K562 (cell line): ENCODE results near the gene GBA2. TPM values are rescaled to one million over a fixed set of nuclear protein-coding genes. Genes with fewer than 3 reads are reported as not detected.
A peak's percentile ranks its signal among the peaks of the same experiment; 100 is the strongest.

Source experiments
- BRD4 ChIP-seq: fragments of 200-600 bp; sonication (generic); IDR thresholded peaks from 2 replicates; pipeline ENCODE4 v1.6.1; 2017; ENCODE audit warnings: inconsistent platforms
- DMBX1 ChIP-seq: fragments of 250-450 bp; sonication (Bioruptor Pico); IDR thresholded peaks from 2 replicates; pipeline ENCODE4 v1.8.0; 2022; ENCODE audit warnings: inconsistent platforms, mild to moderate bottlenecking, moderate library complexity, borderline replicate concordance
- FOXJ2 ChIP-seq: fragments of 200-800 bp; sonication (Bioruptor generic); IDR thresholded peaks from 2 replicates; pipeline ENCODE4 v1.6.1; 2016; ENCODE audit warnings: missing genetic modification characterization, missing compliant biosample characterization
- FOXK2 ChIP-seq, 2 experiments: fragments of 450-650 bp; IDR thresholded peaks in 1 of 2; conservative IDR thresholded peaks in 1 of 2; 2 replicates each; pipeline ENCODE4 v1.6.1; 2016; ENCODE audit warnings: low read depth in 2 of 2, mild to moderate bottlenecking in 1 of 2
- GABPA ChIP-seq: fragments of 200-800 bp; sonication (Bioruptor generic); conservative IDR thresholded peaks from 2 replicates; pipeline ENCODE4 v1.6.1; 2016; ENCODE audit warnings: low read depth, missing genetic modification characterization, missing compliant biosample characterization
- HDAC1 ChIP-seq, 2 experiments: fragments of 450-650 bp; IDR thresholded peaks; 2 replicates each; pipeline ENCODE4 v1.6.1; 2016 to 2017; ENCODE audit warnings: inconsistent platforms in 1 of 2, mild to moderate bottlenecking in 1 of 2, moderate library complexity in 1 of 2
- KDM2B ChIP-seq: fragments of 250-450 bp; sonication (Bioruptor Pico); IDR thresholded peaks from 2 replicates; pipeline ENCODE4 v1.8.0; 2021; ENCODE audit warnings: mild to moderate bottlenecking, moderate library complexity
- L3MBTL2 ChIP-seq: fragments of 450-650 bp; IDR thresholded peaks from 2 replicates; pipeline ENCODE4 v1.6.1; 2016; ENCODE audit warnings: mild to moderate bottlenecking, moderate library complexity
- PCBP2 ChIP-seq: fragments of 200-400 bp; formaldehyde crosslinking; IDR thresholded peaks from 2 replicates; pipeline ENCODE4 v1.6.1; 2018; ENCODE audit warnings: low read length, low read depth, mild to moderate bottlenecking, moderate library complexity; ENCODE audit not compliant: poor library complexity, severe bottlenecking
- PHF8 ChIP-seq: fragments of 200-600 bp; sonication (generic); IDR thresholded peaks from 2 replicates; pipeline ENCODE4 v1.6.1; 2012; ENCODE audit warnings: mixed run types, mild to moderate bottlenecking, inconsistent platforms, low read length, moderate library complexity, borderline replicate concordance
- RBFOX2 ChIP-seq: fragments of 200-400 bp; formaldehyde crosslinking; IDR thresholded peaks from 2 replicates; pipeline ENCODE4 v1.6.1; 2017; ENCODE audit warnings: low read depth, mild to moderate bottlenecking, low read length, moderate library complexity
- SIN3A ChIP-seq, 2 experiments: fragments of 150-350 bp in 1 of 2; IDR thresholded peaks; 2 replicates each; pipeline ENCODE4 v1.6.1; 2011 to 2016; ENCODE audit warnings: borderline replicate concordance in 2 of 2, low read depth in 2 of 2, low read length in 2 of 2, mild to moderate bottlenecking in 2 of 2, moderate library complexity in 2 of 2; ENCODE audit not compliant: control insufficient read depth in 1 of 2
- SRF ChIP-seq, 2 experiments: fragments of 250-450, 450-650 bp in 1 of 2; sonication (Bioruptor Pico) in 1 of 2; sonication (generic) in 1 of 2; formaldehyde crosslinking; IDR thresholded peaks; 2 replicates each; pipeline versions ENCODE4 v1.5.0 to v1.5.1; 2020 to 2022; ENCODE audit warnings: mild to moderate bottlenecking in 1 of 2, missing genetic modification reagents in 1 of 2
- U2AF2 ChIP-seq: fragments of 200-400 bp; formaldehyde crosslinking; optimal IDR thresholded peaks from 2 replicates; pipeline ENCODE3; 2017; ENCODE audit warnings: low read depth, mild to moderate bottlenecking, low read length
- WHSC1 ChIP-seq: IDR thresholded peaks from one replicate; pipeline ENCODE4 v1.6.1; 2012; ENCODE audit warnings: low read length, control low read depth, inconsistent platforms
- ZKSCAN3 ChIP-seq: fragments of 250-450 bp; sonication (Bioruptor Pico); IDR thresholded peaks from 2 replicates; pipeline ENCODE4 v1.4.0; 2020
- polyA plus RNA-seq, 8 experiments: library from polyadenylated mRNA; depleted of rRNA in 4 of 8; stranded (reverse) in 5 of 8; unstranded in 3 of 8; fragments of >200 nt; fragmentation: Nextera tagmentation in 2 of 8; fragmentation: Illumina TruSeq in 1 of 8; extraction: Ambion mirVana in 2 of 8; extraction: Trizol in 1 of 8; gene quantifications; 2 replicates each; pipeline versions ENCODE4 v1.2.1 to v1.2.3, GENCODE V29; 2011 to 2014; ENCODE audit warnings: inconsistent platforms in 1 of 8, missing spikeins in 1 of 8
- total RNA-seq, 7 experiments: library from RNA; depleted of rRNA in 6 of 7; stranded (reverse); fragments of >200 nt in 6 of 7; fragmentation: Illumina TruSeq in 2 of 7; extraction: Trizol in 2 of 7; gene quantifications; 2 replicates each; pipeline versions ENCODE4 v1.2.1 to v1.2.3, GENCODE V29; 2011 to 2021; ENCODE audit warnings: low replicate concordance in 1 of 7
- TF ChIP-seq, protein P1 (sequence below): IDR thresholded peaks from 3 replicates; pipeline ENCODE4 v1.6.1; 2011; ENCODE audit warnings: borderline replicate concordance, mild to moderate bottlenecking, moderate library complexity; ENCODE audit not compliant: insufficient read length; ENCODE audit errors: extremely low read depth
- TF ChIP-seq, protein P2 (sequence below): conservative IDR thresholded peaks from 2 replicates; pipeline ENCODE4 v1.6.1; 2011; ENCODE audit warnings: low read depth, mild to moderate bottlenecking, low read length; ENCODE audit not compliant: control insufficient read depth
- TF ChIP-seq, protein P3 (sequence below): fragments of 450-650 bp; IDR thresholded peaks from 2 replicates; pipeline ENCODE4 v1.6.1; 2018; ENCODE audit warnings: mild to moderate bottlenecking, low read depth; ENCODE audit not compliant: partially characterized antibody
- TF ChIP-seq, protein P4 (sequence below): sonication (generic); formaldehyde crosslinking; IDR thresholded peaks from 2 replicates; pipeline ENCODE4 v1.5.0; 2020; ENCODE audit warnings: missing genetic modification reagents

GBA2 gene
- total and polyA plus RNA-seq, 9 of the 15 experiments (the other 6 are each of a cell fraction or from before 2014, with no cell fraction given), result 14.1 to 60.4 (median 32.1) TPM

DNA sequence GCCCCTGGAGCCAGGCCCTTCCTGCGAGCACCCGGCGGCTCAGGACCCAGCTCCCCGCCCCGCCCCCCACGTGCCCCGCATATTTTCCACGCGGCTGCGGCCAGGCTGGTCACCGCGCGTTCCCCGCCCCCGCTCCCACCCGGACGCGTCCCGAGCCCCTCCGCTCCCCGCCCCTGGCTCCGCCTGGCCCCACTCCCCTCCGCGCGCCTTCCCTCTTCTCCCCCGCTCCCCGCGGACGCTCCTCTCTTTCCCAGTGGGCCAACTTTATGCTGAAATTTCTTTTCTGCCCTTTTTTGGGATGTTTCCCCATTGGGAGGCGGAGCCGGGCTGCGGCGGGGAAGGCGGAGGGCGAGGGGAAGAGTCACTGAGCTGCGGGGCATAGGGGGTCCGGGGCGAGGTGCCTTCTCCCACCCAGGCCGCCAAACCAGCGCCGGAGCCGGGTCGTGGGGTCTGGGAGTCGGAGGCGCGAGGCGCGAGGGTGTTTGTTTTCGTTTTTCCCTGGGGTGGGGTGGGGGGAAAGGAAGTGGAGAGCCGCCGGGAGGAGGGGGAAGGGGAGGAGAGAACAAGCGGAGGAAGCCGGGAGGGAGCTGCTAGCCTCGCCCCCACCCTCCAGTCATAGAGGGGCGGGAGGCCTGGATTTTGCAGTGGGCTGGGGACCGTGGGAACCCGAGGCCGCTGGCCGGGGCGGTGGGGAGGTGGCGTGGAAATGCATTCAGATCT lies 58.3 kb downstream of the GBA2 start (continued):
- TF ChIP-seq, protein P1, sequence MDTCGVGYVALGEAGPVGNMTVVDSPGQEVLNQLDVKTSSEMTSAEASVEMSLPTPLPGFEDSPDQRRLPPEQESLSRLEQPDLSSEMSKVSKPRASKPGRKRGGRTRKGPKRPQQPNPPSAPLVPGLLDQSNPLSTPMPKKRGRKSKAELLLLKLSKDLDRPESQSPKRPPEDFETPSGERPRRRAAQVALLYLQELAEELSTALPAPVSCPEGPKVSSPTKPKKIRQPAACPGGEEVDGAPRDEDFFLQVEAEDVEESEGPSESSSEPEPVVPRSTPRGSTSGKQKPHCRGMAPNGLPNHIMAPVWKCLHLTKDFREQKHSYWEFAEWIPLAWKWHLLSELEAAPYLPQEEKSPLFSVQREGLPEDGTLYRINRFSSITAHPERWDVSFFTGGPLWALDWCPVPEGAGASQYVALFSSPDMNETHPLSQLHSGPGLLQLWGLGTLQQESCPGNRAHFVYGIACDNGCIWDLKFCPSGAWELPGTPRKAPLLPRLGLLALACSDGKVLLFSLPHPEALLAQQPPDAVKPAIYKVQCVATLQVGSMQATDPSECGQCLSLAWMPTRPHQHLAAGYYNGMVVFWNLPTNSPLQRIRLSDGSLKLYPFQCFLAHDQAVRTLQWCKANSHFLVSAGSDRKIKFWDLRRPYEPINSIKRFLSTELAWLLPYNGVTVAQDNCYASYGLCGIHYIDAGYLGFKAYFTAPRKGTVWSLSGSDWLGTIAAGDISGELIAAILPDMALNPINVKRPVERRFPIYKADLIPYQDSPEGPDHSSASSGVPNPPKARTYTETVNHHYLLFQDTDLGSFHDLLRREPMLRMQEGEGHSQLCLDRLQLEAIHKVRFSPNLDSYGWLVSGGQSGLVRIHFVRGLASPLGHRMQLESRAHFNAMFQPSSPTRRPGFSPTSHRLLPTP, result no peak
- TF ChIP-seq KDM2B (CRISPR knock-in tag) (no peak), FOXK2 (conservative IDR thresholded peaks at IDR 0.05 in 1 of 2, IDR thresholded peaks at IDR 0.05 in 1 of 2; ENCODE audit: low read depth in 2 of 2) (0 out of 4 replicates have a peak, but pooled peaks have one; percentile 22 to 26), DMBX1 (CRISPR knock-in tag) (no peak), RBFOX2 (peak; percentile 76), SIN3A (IDR thresholded peaks at IDR 0.05; ENCODE audit: borderline replicate concordance in 2 of 2, control insufficient read depth in 1 of 2, low read depth in 2 of 2, low read length in 2 of 2) (0 out of 4 replicates have a peak, but pooled peaks of 1 of the 2 experiments have one; percentile 39), ZKSCAN3 (no peak), HDAC1 (IDR thresholded peaks at IDR 0.05) (0 out of 4 replicates have a peak, but pooled peaks of 1 of the 2 experiments have one; percentile 22), GABPA (tag) (peak; percentile 68), L3MBTL2 (peak; percentile 59), SRF (CRISPR knock-in tag; IDR thresholded peaks at IDR 0.05) (peak in 1 of 2 experiments; percentile 78; a peak in 2 of 4 replicates), U2AF2 (no peak), WHSC1 (no peak), BRD4 (no peak), PHF8 (peak; percentile 58; the same call in 1 of the 2 replicates), PCBP2 (no peak), FOXJ2 (tag) (no peak)
- TF ChIP-seq, protein P2, sequence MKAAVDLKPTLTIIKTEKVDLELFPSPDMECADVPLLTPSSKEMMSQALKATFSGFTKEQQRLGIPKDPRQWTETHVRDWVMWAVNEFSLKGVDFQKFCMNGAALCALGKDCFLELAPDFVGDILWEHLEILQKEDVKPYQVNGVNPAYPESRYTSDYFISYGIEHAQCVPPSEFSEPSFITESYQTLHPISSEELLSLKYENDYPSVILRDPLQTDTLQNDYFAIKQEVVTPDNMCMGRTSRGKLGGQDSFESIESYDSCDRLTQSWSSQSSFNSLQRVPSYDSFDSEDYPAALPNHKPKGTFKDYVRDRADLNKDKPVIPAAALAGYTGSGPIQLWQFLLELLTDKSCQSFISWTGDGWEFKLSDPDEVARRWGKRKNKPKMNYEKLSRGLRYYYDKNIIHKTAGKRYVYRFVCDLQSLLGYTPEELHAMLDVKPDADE, result 0 out of 2 replicates have a peak, but pooled peaks have one; percentile 20
- TF ChIP-seq, protein P3, sequence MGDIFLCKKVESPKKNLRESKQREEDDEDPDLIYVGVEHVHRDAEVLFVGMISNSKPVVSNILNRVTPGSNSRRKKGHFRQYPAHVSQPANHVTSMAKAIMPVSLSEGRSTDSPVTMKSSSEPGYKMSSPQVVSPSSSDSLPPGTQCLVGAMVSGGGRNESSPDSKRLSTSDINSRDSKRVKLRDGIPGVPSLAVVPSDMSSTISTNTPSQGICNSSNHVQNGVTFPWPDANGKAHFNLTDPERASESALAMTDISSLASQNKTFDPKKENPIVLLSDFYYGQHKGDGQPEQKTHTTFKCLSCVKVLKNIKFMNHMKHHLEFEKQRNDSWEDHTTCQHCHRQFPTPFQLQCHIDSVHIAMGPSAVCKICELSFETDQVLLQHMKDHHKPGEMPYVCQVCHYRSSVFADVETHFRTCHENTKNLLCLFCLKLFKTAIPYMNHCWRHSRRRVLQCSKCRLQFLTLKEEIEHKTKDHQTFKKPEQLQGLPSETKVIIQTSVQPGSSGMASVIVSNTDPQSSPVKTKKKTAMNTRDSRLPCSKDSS, result no peak
- TF ChIP-seq, protein P4, sequence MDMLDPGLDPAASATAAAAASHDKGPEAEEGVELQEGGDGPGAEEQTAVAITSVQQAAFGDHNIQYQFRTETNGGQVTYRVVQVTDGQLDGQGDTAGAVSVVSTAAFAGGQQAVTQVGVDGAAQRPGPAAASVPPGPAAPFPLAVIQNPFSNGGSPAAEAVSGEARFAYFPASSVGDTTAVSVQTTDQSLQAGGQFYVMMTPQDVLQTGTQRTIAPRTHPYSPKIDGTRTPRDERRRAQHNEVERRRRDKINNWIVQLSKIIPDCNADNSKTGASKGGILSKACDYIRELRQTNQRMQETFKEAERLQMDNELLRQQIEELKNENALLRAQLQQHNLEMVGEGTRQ (CRISPR knock-in tag), result peak; percentile 22; the same call in 1 of the 2 replicates
